GM21390 (cell line): ENCODE results near the gene UNC5A.

Experiments
- ATAC-seq: cut with Tn5 transposase; IDR thresholded peaks from one replicate; pipeline ENCODE4 v1.9.1; 2021; ENCODE audit not compliant: unreplicated experiment

The UNC5A gene

DNA sequence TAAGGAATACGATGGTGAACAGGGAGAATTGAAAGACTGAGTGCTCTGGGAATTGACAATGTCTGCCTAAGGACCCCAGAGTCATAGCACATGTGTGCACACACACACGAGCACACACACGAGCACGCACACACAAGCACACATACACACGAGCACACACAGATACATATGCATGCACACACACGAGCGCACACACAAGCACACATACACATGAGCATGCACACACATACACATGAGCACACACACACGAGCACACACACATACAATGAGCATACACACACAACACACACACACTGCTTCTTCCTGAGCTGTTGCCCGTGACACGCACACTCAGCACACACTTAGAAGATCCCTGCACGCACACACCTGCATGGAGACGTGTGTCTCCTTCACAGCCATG, 10.9 kb upstream of the UNC5A start:
- ATAC-seq = no peak

DNA sequence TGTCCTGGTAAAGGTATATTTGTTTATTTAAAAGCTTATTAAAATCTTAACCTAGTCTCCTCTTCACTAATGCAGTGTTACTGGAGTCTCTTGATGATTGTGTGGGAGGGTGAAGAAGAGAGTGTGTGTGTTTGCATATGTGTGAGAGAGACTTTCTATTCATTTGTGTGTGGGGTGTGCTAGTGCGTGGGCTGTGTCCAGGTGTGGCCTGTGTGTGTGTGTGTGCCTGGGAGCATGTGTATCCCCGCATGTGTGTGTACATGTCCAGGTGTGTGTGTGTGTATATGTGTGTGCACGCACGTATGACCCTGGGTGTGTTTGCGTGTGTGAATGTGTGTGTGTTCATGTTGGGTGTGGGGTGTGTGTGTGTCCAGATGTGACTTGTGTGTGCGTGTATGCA, 10.3 kb upstream of the UNC5A start:
- no peak for ATAC-seq

DNA sequence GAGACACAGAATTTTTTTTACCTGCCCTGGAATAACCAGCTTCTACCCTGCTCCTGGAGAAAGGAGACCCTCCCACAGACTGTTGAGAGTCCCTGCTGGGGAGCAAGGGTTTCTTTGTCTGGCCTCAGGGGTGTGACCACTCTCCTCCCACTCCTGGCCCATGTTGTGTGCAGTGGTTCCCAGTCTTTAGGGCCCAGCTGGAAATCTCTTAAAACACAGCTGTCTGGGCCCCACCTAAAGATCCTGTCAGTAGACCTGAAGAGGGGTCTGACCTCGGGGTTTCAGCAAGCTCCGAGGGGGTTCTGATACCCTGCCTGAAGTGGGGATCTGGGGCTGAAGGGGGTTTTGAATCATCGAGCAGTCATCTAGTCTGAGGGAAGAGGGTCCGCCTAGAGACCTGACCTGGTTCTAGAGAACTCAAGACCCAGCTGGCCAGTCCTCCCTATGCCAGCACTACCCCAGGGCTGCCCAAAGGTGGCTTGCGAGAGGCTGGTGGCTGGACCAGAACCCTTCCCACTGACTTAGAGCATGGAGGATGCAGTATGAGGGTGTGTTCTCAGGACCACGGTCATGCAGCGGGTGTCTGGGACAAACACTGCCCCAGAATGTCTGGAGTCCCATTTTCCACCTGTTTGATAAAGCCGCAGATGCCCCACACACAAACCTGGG, 8.1 kb upstream of the UNC5A start:
- ATAC-seq = no peak

DNA sequence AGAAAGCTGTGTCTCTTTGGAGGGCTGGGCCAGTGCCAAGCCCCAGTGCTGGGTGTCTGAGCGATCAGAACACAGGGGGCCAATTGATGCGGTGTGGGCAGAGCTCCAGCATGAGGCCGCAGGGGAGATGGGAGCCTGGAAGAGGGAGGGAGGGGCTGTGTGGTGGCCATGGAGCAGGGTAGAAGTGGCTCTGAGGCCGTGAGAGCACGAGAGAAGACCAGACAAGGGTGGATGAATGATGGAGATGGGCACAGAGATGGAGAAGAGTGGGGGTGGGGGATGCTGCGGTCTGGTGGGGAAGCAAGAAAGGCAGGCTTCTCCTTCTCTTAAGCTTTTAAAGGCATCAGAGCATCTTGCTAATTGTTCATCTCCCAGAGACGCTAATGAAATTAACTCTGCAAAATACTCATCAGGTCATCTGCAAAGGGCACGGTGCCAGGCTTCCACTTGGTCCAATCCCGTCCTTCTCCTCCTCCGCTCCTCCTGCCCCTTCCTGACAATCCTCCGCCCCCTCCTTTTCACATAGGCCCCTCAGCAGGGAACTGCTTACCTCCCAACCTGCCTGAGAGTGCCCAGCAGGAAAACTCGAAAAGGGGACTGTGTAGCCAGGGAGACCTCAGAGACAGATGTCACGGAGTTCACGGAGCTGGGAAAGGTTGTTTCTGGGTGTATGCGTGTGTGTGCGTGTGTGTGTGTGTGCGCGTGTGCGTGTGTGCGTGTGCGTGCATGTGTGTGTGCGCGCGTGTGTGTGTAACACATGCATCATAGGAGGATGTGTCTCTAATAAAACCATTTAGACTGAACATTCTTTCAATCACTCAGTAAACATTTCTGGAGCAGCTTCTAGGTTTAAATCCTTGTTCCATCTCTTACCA, 7.1 kb upstream of the UNC5A start:
- no peak for ATAC-seq

DNA sequence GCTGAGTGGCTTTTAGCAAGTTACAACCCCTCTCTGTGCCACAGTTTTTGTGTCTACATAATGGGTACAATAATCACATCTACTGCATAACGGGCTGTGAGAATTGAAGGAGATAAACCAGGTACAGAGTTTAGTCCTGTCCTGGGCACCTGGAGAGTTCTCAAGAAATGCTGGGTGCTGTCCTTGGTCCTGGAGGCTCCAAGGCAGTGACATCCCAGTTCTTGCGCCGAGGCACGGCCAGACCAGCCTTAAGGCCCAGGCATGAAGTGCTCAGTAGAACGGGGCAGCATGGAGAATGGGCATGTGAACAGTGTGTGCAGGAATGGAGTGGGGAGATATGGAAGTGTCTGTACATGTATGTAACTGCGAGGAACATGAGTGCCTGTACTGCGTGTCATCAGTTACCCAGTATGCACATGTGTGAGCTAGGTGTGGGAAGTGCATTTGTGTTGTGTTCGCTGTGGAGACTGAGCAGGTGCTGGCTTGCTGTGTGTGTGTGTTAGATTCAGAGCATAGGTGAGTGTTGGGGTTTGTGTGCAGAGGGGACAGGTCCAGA, 6.3 kb upstream of the UNC5A start:
- no peak for ATAC-seq

DNA sequence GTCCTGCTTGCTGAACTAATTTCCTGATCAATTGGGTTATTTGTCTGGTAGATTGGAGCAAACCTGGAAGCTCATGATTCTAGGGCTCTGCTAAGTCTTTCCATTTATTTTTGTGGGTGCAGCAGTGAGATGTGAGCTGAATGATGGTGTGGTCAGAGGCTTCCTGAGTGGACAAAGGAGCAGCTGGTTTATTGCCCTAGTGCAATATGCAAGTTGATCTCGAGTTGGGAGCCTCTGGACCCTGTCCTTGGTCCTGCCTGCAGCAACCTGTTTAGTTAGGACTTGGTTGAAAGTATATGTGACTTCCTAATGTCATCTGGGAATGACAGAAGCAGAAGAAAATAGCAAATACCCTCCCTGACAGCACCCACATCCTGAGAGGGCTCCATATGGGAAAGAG, 4.2 kb upstream of the UNC5A start:
- no peak for ATAC-seq

DNA sequence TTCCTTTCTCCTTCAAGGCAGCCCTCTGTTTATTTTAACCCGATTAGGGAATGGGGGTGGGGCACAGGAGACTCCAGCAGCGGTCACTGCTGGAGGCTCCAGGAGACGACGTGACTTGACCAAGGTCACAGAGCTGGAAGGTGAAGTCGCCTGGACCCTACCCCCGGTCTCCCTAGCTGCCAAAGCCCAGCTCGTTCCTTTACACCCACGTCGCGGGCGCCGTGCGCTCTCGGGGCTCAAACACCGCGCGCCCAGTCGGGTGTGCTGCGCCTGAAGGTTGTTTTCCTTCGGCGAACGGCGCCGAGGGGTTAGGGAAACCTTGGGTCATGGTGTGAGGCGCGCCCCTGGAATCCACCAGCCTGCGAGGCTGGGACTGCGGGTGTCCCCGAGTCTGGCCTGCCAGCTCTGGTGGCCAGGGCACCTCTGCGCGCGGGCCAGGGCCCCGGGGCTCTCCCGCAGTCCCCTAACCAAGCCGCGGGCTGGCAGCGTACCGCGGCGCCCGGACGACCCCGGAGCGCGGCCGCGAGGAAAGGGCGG, 747 bp upstream of the UNC5A start:
- ATAC-seq = no peak

DNA sequence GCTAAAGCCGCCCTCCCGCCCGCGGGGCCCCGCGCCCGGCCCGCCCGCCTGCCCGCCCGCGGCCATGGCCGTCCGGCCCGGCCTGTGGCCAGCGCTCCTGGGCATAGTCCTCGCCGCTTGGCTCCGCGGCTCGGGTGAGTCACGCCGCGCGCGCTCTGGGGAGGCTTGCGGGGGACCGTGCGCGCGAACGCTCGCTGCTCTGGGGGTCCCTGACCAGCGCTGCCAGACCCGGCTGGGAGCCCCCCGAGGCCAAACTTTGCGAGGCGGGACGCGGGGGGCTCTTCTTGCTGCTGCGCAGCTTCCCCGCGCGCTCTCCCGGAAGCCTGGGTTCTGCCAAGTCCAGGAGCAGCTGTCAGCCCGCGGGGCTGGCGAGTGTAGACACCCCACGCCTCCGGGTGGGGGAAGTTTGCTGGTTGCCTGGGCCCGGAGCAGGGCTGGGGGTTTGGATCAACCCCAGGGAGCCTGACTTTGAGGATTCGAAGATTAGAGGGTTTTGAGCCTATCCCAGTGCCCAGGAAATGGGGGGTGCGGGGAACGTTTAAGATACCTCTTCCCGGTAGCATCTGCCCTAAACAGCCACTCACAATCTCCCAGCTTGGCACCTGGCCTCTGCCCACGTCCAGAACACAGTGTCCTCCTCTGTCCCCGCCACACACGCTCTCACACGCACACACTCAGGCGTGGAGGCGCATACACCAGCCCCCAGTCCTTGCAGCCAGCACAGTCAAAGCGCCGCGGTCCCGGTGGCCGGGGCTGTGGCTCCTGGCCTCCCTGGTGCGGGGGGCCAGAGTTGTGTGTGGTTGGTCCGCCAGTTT, 535 bp downstream of the UNC5A start:
- ATAC-seq = no peak

DNA sequence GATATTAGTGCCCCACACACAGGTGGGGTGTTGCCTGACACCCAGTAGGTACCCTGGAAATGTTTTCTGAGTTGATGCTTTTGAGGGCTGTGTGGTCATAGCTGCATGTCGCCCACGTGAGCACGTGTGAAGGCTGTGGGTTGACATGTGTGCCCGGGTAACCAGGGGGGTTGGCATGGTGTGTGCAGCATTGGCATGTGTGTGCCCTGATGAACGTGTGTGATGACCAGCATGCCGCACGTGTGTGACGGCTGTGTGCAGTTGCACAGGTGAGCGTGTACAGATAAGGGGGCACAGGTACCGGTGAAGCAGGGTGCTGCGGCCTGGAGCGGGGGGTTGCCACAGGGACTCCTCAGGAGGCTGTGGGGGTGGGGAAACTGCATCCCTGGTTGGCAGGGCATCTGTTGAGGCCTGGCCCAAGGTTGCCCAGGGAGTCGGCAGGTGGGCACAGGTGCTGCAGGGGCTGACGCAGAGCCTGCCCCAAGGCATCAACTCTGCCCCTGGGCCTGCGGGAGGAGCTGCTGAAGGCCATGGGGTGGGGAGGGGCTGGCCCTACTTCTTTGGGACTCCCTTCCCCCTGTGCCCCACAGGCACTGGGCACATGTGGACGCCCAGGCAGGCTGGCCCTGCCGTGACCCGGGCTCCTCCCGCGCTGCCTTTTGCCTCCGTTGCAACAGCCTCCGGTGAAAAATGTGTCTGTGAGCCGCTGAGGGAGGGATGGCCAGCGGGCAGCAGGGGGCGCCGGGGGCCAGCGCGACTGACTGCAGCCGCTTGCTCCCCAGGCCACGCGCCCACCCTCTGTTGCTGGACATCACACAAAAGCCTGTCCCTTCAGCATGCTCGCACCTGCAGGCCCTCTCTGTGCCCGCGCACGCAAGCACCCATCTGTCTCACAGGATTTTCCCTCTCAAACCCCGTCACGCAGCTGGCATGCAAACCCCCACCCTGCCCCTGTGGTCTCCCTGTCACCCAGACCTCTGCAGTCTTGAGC, 2.2 kb downstream of the UNC5A start:
- ATAC-seq = no peak

DNA sequence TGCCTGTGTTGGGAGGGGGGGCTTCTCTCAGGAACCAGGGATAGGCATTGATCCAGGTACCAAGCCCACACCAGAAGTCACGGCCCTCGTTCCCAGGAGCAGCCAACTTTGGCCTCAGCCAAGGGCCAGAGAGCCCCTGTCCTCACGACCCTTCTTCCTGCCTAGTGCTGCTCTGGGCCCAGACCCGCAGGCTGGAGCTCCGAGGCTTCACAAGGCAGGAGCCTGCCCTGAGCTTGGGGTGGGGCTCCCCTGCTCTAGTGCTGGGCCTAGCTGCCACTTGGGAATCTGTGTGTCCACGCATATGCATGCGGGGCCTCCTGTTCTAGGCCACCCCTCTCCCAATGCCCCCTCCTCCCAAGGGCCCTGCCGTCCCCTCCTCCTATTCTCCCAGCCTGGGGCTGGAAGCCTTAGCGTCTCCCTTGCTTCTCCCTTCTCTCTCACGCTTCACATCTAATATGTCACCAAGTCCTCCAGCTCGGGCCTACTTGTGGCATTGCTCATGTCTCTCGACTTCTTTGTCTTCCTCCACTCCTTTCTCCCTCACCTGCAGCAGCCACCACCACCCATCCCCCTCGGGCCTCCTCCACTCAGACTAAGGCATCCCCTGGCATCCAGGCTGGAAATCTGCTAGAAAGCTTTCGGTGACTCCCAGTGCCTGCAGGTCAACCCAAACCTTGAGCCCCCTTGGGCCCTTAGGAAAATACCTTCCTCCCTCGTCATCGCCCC, 3.4 kb downstream of the UNC5A start:
- ATAC-seq = no peak

DNA sequence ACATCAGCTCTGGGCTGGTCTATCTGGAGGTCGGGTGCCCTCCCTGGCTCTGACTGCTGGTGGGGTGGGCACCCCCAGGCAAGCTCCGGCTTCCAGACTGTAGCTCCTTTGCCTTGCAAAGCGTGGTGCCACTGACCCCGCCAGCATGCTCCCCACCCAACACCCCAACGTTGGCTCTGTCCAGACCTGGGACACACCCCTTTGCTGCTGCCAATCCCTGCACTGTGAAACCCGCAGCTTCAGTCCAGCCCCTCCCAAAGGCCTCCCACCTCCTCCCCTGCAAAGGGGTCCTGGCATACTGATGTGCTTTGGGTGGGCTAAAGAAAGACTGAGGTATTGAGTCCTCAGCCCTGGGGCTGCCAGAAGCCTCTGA, 3.9 kb downstream of the UNC5A start:
- ATAC-seq = no peak

DNA sequence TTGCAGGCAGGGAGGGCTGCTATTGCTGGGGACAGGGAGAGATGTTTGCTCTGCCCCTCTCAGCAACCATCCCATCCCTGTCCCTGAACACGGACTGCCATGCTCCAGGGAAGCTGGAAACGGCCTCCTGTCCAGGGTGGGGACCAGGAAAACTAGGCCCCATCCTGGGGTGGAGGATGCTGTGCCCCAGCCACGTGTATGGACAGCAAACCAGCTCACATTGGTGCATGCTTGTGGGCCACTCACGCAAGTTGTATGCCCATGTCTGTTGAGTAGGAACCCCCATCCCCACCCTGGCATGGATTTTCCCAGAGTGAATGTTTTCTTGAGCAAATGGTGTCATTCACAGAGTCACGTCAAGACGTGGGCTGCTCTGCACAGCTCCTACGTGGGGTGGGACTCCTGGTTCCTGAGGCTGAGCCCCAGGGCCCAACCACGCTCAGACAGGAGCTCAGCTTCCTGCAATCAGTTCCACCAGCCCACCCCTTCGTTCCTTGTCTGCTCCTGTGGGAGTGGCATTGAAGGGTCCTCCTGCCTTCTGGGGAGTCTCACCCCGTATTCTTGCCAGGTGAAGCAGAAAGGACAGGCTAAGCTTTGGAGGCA, 4.6 kb downstream of the UNC5A start:
- no peak for ATAC-seq

DNA sequence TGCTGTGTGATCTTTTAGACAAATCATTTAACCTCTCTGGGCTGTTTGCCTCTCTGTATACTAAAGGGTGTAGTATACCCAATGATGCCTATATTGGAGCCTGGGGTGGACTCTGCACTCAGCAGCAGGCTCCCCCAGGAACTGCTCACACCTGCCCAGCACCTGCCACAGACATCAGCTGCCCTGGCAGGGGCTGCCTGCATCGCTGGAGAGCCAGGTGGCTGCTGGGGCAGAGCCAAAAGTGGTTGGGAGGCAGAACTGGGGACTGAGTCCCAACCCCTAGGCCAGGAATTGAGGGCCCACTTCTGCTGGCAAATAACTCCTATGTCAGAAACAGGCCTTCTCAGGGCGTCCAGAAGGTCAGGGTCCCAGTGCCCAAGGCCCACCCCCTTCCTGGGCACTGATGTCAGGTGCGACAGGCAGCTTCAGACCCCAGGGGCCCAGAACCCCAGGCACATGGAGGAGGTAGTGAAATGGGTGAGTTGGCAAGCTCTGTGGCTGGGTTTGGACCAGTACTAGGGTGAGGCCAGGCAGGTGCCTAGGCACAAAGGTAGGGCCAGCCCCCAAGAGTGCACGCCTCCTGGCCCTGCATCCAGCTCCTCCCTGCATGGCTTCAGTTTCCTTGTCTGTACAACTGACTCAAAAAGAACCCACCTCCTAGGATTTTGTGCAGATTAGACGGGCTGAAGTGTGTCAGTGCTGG, 5.8 kb downstream of the UNC5A start:
- no peak for ATAC-seq

DNA sequence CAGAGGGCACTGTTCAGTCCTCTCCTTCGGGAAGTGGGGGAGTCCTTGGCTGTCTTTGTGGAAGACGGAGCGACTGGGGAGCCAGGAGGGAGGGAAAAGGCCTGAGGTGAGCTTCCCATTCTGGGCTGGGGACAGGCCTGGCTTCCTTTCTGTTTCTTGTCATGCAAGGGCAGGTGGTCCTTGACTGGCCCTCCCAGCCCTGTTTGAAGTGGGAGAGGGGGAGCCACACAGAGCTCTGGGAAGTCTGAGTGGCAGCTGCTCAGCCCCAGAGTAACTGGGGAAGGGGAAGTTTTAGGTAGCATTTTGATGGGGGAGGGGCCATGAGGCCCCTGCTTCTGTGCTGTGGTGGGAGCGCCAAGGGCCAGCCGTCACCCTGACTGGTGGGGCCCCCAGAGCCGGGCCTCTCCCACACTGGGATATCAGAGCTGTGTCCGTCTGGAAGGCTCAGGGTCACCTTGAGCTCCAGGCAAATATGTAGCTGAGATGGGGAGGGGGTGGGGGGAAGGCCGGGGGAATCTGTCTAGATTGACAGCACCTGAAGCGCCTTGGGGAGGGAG, 6.5 kb downstream of the UNC5A start:
- no peak for ATAC-seq

DNA sequence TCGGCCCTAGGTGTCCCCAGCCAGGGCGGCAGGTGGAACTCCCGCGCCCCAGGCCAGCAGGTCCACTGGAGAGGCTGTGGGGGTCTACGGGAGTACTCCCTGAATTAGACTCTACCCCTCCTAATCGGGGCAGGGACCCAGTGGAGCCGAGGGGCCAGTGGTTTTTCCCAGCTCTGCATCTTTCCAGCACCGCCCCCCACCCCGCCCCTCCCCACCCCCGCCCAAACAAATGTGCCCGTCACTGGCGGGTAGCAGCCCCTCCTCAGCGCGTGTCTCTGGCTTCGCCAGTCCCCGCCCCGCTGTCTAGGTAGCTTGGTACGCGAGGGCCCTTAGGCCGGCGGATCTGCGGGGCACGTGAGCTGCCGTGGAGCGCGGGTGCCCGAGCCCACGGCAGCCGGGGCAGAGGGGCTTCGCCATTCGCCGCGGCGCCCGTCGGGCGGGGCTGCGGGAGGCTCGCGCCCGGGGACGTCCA, 7.0 kb downstream of the UNC5A start:
- no peak for ATAC-seq

DNA sequence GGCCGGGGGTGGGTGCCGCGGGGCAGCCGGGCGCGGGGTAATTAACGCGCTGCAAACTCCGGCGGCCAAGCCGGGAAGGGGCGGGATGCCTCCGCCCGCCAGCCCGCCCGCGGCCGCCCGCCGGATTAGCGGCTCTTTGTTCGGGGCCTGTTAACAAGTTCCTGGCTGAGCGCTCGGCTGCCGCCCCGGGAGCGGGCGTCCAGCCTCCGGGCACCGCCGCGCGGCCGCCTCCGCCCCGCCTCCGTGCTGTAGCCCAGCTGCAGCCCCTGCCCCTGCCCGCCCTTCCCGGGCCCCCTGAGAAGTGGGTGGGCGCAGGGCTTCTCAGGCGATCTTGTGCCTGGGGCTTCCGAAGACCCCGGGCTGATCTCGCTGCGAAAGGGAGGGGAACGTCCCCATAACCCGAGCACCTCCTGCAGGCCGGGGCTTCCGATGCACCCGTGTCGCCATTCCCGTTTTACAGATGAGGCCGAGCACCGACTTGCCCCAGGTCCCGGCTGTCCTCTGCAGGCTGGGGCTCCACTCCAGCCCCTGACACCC, 7.5 kb downstream of the UNC5A start:
- ATAC-seq = peak; percentile 20

DNA sequence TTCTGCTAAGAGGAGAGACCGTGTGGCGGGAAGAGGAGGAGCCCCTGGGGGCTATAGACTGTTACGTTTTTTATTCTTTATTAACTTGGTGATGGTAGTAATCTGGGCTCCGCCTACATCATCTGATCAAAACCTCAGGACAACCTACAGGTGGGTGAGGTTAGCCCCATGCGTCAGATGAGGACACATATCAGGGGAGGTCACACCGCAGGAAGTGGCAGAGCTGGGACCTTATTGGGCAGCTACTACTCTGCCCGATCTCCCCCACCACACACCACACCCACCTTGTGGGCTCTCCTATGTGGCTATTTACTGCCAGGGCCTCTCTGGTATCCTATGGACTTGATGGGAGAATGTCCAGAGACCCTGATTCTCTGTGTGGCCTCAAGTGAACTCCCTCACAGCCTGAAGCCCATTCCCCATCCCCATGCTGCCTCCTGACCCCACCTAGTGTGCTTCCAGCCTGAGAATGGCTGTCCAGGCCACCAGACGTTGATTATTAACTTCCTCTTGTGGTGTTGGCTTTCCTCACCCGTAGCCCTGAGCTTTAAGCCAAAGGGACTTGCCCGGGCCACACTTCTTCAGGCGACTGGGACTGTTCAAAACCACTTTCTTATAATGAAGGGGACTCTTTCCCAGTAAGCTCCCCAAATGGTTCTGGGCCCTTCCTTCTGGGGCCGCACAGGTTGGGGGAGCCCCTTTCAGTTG, 8.2 kb downstream of the UNC5A start:
- ATAC-seq = peak; percentile 56
